NCI-H82 treated with DMSO at 0.1 percent for 48 hours (cell line): ENCODE data around the gene MYO1A.
"Not testable (repeated sequence)": the region's sequence is repeated elsewhere in the genome, so short reads cannot be mapped to it uniquely, and the experiment has no call there.

Source experiments
- DNase-seq: peaks from one replicate; lab custom pipeline; 2025; ENCODE audit not compliant: unreplicated experiment; lab: John Stamatoyannopoulos, UW

MYO1A gene

DNA sequence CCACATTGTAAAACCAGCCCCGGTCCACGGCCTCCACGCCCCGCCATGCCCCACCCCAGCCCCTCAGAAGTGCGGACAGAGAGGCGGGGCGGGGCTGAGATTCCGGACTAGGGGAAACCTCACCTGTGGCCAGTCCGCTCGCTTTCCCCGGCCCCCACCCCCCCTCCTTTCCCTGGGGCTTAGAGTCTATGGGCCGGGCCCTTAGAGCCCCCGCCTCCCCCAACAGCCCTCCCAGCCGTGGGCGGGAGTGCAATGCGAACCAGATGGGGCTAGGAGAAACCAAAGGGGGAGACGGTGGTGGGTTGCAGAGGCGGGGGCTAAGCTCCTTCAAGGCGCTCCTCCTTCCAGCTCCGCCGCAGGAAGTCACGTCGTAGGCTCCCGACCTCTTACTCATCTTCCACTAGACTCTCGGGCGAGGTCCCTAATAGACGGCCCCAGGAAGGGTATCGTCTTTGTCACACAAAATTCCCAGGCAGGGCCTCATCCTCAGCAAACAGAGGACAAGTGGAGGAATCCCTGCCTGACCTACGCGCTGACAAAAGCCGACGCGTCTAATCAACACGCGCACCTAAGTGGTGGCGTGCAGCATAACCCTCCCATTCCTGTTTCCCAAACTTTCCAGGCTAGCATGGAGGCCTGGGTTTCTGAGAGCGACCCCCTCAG, 37.9 kb upstream of the MYO1A start:
- peak; percentile 95 for DNase-seq

DNA sequence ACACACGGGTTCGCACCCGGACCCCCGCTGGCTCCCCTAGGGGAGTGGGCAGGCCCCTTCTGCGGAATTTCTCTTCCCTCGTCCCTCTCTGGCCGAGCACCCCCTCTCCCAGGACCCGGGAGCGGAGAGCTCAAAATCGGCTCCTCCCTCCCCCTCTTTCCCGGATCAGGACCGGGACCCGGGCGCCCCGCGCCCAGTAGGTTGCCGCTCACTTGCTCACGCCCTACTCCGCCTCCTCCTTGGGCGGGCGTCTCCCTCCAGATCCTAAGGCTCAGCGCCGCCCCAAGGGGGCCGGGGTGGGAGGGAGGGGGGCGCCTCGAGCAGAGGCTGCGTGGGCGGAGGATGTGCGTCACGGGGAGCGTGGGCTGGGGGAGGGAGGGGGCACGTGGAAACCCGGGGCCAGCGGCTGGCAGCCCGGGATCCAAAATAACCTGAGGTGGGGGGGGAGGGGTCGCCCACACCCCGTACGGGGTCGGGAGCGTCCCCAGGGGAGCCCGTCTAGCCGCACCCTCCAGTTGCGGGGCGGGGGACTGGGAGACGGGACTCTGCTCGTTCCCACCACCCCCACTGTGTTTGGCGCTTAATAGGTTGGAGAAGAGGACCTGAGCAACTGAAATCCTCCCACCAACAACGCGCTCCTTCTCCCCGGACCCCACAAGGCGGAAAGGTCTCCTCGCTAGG, 37.2 kb upstream of the MYO1A start:
- DNase-seq = peak; percentile 53

DNA sequence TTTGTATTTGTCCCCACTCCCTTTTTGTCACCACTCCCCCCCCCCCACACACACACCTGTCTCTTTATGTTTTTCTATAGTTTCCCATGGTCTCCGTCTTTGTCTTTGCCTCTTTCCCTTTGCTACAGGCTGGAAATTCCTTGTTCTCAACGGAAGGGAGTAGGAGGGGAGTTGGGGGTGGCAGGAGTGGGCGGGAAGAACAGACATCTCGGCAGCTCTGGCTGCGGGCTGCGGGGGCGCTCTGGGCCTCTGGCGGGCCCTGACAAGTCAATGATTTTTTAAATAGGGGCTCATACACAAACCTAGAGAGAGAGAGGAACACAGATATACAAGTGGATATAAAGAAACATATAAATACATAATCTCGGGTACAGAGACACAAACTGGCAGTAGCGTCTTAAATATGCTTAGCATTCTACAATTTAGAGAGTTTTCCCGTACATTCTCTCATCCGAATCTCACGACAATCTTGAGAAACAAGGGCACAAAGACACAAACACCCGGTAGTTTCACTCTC, 36.6 kb upstream of the MYO1A start:
- DNase-seq = peak; percentile 55

DNA sequence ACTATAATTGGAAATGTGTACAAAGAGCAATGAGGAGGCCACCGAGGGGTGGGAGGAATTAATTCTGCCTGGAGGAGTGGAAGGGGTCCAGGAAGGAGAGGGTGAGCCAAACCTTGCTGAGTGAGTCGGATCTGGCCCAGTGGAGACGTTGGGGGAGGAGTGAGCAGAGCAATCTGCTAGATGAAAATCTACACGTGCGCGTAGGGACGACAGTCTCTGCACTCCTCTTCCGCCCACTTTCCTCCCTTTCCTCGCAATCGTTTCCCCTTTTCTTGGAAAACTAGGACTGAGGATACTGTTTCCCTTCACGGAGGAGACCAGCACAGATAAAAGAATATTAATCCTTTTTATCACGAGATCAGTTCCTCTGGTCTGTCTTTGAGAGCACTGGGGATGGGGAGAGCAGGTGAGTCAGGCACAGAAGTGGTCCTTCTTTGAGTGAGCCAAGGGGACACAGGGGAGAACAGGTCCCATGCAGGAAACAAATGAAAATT, 36.1 kb upstream of the MYO1A start:
- no peak for DNase-seq

GRCh38 chr12:57080855-57081254, 30.9 kb upstream of the MYO1A start:
- DNase-seq = no peak

DNA sequence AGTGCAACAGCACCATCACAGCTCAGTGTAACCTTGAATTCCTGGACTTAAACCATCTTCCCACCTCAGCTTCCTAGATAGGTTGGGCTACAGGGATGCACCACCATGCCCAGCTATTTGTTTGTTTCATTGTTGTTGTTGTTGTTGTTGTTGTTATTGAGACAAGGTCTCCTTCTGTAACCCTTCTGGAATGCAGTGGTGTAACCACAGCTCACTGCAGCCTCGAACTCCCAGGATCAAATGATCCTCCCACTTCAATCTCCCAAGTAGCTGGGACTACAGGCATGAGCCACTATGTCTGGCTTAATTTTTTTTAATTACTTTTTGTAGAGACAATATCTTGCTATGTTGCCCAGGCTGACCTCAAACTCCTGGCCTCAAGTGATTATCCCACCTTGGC, 29.9 kb upstream of the MYO1A start:
- no peak for DNase-seq

DNA sequence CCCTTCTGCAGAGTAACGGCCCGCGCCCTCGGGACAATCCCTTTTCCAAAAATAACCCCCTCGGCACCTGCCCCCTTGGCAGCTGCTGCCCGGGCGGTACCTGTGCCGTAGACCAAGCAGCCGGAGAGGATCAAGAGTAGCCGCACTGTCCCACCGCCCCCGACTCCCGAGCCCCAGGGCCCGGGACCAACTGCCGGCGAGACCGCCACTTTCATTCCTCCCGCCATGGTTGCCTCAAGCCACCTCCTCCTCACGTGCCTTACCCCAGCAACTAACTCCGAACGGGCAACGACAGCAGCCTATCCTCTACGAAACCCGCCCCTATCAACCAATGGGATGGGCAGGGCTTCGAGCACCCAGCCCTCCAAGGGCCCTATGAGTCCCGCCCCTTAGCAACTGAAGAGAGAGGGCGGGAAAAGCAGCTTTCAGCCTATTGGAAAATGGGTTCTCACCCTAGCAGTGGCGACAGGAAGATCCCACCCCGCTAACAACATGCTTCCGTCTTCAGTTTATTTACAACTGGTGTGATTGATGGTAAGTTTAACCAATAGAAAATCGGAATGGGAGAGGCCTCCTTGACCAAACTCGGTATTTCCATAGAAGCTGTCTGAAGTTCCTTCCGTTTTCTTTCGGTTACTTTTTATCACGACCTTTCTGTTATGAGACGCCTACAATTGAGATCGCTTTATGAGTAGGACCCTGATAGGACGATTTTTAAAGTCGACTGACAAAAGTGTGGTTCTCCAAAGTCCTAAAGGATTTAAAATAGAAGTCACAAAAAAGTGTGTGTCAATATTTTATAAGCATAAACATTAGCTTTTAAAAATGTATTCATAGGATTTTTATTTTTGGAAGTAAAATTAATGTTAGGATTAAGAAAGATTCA, 28.8 kb upstream of the MYO1A start, which contains the start of gene NEMP1:
Gene NEMP1 (minus strand): TSS at position 273 of the 886 bp plus-strand sequence. CDS start 46 bp downstream, at position 227.
- DNase-seq = peak; percentile 100

DNA sequence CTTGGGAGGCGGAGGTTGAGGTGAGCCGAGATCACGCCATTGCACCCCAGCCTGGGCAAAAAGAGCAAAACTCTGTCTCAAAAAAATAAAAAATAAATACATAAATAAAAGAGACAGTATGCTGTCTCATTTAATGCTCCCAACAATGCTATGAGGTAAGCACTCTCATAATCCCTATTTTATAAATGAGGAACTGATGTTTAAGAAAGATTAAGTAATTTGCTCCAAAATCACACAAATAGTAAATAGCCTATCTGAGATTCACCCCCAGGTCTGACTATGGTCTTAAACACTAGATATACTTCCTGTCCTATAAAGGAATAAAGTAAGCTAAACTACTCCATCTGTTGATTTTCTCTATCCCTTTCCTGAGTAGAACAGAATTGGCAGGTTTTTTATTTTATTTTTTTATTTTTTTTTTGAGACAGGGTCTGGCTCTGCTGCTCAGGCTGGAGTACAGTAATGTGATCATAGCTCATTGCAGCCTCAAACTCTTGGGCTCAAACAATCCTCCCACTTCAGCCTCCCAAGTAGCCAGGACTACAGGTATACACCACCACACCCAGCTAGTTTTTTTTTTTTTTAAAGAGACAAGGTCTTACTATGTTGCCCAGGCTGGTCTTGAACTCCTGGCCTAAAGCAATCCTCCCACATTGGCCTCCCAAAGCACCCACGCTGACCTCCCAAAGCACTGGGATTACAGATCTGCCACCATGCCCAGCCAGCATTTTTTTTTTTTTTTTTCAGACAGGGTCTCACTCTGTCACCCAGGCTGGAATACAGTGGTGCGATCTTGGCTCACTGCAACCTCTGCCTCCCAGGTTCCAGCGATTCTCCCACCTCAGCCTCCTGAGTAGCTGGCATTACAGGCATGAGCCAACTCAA, 23.9 kb upstream of the MYO1A start:
- not testable (repeated sequence) for DNase-seq

DNA sequence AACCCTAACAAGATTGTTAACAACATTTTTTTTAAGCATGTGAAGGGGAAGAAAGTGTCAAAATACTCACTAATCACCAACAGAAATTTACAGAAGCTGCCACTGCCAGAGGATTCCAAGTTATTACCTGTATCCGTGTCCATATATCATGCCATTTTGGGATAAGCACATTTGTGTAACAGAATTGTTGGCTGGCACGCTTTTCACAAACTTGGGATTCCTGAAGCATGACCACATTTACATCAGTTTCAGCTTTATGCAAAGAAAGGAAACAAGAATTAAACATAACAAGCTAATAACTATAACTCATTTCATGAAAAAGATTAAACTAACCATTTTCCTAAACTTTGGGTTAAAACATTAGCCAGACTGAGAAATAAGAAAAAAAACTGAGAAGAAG, 22.7 kb upstream of the MYO1A start:
- no peak for DNase-seq

- DNase-seq = peak; percentile 66
Observed at GRCh38 chr12:57069523-57069922, 19.6 kb upstream of the MYO1A start.

DNA sequence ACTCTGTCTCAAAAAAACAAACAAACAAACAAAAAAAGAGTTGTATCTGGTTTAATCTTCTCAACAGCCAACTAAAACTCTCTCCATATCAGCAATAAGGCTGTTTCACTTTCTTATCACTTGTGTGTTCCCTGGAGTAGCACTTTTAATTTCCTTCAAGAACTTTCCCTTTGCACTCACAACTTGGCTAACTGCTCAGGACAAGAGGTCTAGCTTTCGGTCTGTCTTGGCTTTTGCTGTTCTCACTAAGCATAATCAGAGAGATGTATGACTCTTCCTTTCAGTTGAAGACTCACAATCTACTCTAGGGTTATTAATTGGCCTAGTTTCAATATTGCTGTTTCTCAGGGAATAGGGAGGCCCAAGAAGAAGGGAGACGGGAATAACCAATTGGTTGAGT, 16.3 kb upstream of the MYO1A start:
- no peak for DNase-seq

- DNase-seq = no peak
Observed at GRCh38 chr12:57063991-57064685, 14.2 kb upstream of the MYO1A start.

DNA sequence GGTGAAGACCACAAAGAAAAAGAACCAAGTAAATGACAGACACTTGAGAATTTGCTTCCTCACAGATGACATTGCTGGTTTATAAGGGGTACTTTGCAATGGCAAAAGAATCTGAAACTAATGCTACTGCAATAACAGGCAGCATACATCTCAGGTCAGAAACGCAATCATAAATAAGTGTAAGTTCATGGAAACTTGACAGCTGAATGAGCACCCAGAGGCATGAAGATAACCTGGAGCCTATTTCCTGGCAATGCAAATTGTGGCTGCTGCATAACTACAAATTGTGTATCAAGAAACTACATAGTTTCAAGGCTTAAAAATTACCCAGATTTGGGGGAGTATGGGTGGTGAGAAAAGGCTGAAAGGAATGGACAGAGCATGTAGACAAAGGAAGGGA, 8.5 kb upstream of the MYO1A start:
- no peak for DNase-seq

- DNase-seq = no peak
Observed at GRCh38 chr12:57057067-57057751, 7.3 kb upstream of the MYO1A start.

DNA sequence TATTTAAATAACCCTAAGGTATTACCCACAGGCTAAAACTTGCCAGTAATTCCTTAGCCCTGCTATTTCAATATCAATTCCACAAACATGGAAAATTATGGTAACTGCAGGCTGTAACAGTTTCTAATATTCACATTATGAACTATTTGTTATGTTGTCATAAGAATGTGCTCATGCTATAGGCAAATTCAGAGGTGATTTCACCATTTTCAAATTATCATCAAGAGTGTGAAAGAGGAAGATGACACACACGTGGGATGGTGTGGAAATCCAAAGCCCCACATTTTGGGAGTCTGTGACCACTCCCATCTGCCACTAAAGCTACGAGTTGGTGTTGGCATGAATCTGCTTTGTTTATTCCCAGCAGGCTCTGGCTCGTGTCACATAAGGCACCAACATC, 5.9 kb upstream of the MYO1A start:
- no peak for DNase-seq

DNA sequence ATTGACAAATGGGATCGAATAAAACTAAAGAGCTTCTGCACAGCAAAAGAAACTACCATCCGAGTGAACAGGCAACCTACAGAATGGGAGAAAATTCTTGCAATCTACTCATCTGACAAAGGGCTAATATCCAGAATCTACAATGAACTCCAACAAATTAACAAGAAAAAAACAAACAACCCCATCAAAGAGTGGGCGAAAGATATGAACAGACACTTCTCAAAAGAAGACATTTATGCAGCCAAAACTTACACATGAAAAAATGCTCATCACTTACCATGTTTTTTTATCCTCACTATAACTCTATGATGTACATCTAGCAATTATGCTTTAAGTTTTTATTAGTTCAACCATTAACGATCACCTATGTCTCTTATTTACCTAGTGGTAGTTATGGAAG, 4.0 kb upstream of the MYO1A start:
- not testable (repeated sequence) for DNase-seq

DNA sequence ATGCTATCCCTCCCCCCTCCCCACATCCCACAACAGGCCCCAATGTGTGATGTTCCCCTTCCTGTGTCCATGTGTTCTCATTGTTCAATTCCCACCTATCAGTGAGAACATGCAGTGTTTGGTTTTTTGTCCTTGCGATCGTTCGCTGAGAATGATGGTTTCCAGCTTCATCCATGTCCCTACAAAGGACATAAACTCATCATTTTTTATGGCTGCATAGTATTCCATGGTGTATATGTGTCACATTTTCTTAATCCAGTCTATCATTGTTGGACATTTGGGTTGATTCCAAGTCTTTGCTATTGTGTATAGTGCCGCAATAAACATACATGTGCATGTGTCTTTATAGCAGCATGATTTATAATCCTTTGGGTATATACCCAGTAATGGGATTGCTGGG, 3.2 kb upstream of the MYO1A start:
- not testable (repeated sequence) for DNase-seq

DNA sequence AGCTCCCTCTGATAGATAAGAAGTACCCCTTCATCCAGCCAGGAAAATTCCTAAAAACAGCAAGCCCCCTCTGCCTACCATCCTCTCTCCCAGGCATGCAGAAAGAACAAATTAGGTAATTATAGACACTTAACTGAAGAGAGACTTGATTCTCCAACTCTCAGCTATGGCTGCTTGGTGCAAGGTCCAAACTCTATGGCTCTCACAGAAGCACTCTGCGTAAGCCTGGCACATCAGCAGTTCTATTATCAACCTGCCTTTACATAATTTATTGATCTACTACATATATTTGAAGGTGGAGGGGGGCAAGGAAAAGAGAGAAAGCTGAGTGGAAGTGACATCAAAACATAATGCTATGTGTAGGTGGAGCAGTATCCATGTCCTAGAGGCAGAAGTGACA, 1.1 kb upstream of the MYO1A start:
- DNase-seq = no peak

DNA sequence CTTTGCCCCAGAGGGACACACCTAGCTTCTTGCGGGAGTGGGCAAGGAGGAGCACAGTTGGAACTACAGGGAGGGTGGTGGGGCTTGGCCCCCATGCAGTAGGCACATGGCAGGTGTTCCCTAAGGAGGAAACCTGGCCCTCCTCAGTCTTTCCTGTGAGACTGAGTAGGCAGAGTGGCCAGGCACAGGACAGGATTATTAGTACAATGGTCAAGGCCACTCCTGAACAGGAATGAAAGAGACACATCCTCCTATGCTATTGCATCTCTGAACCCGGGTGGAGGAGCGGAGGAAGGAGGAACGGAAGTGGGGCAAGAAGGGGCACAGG, 846 bp downstream of the MYO1A start:
- DNase-seq = no peak
